IMR-90 (cell line): Measurements from ENCODE around the gene TJAP1. TPM values are rescaled to one million over a fixed set of nuclear protein-coding genes. Genes with fewer than 3 reads are reported as not detected.

Experiments used
- ATAC-seq: fragments of 200-7000 bp; cut with Tn5 transposase; 2 replicates; pipeline ENCODE4 v1.9.1; 2020; ENCODE audit warnings: low read depth, mild to moderate bottlenecking, moderate library complexity
- BruUV-seq: library from RNA; stranded (reverse); fragments of 400-500 nt; replicated peaks from 2 replicates; lab custom pipeline; 2021; lab: Mats Ljungman, UMichigan
- CTCF ChIA-PET: fragments of 300-600 bp; formaldehyde crosslinking; extraction: SDS; loops from one replicate; lab custom pipeline; 2021; ENCODE audit warnings: antibody characterized with exemption; lab: Yijun Ruan, JAX
- POLR2A ChIA-PET: fragments of 300-600 bp; sonication (Branson Sonifier 250); formaldehyde crosslinking; loops from one replicate; lab custom pipeline; 2022; ENCODE audit warnings: antibody characterized with exemption; ENCODE audit not compliant: unreplicated experiment; lab: Charles Lee
- DNase-seq: peaks from one replicate; pipeline ENCODE4 v3.0.0; 2013
- H2AFZ ChIP-seq: replicated peaks from 2 replicates; pipeline ENCODE3; 2013; ENCODE audit warnings: low read length, mild to moderate bottlenecking; ENCODE audit not compliant: poor library complexity
- H2AK5ac ChIP-seq: 2 replicates; pipeline ENCODE4 v1.6.1; 2013; ENCODE audit warnings: low read depth, low read length, inconsistent platforms
- H2AK9ac ChIP-seq: replicated peaks from 2 replicates; pipeline ENCODE3; 2013; ENCODE audit warnings: mild to moderate bottlenecking, low read depth, low read length, moderate library complexity; ENCODE audit not compliant: poor library complexity
- H2BK120ac ChIP-seq: 2 replicates; pipeline ENCODE4 v1.6.1; 2013; ENCODE audit warnings: low read depth, low read length, inconsistent platforms
- H2BK15ac ChIP-seq: 3 replicates; pipeline ENCODE4 v1.6.1; 2013; ENCODE audit warnings: low read depth, low read length, inconsistent platforms
- H2BK20ac ChIP-seq: 2 replicates; pipeline ENCODE4 v1.6.1; 2013; ENCODE audit warnings: low read depth, mild to moderate bottlenecking, inconsistent platforms, low read length, moderate library complexity
- H2BK5ac ChIP-seq: 2 replicates; pipeline ENCODE4 v1.6.1; 2013; ENCODE audit warnings: mild to moderate bottlenecking, low read depth, low read length, inconsistent platforms; ENCODE audit not compliant: poor library complexity, severe bottlenecking
- H3K14ac ChIP-seq: replicated peaks from 2 replicates; pipeline ENCODE4 v1.6.1; 2013; ENCODE audit warnings: low read depth, low read length, inconsistent platforms
- H3K18ac ChIP-seq: 2 replicates; pipeline ENCODE4 v1.6.1; 2013; ENCODE audit warnings: low read depth, low read length, control low read depth
- H3K23ac ChIP-seq: 2 replicates; pipeline ENCODE4 v1.6.1; 2013; ENCODE audit warnings: low read depth, low read length, inconsistent platforms
- H3K27ac ChIP-seq: 2 replicates; pipeline ENCODE4 v1.5.1; 2013; ENCODE audit warnings: mild to moderate bottlenecking, control low read depth, low read length; ENCODE audit not compliant: insufficient read depth
- H3K27me3 ChIP-seq: 2 replicates; pipeline ENCODE4 v1.6.1; 2013; ENCODE audit warnings: low read length; ENCODE audit not compliant: control insufficient read depth, insufficient read depth
- H3K36me3 ChIP-seq: 2 replicates; pipeline ENCODE4 v1.6.1; 2013; ENCODE audit warnings: low read length, mixed read lengths; ENCODE audit not compliant: control insufficient read depth, insufficient read depth
- H3K4ac ChIP-seq: 2 replicates; pipeline ENCODE4 v1.6.1; 2013; ENCODE audit warnings: low read depth, low read length, inconsistent platforms
- H3K4me1 ChIP-seq: 2 replicates; pipeline ENCODE4 v1.6.1; 2013; ENCODE audit warnings: low read length, mixed read lengths; ENCODE audit not compliant: control insufficient read depth, insufficient read depth
- H3K4me2 ChIP-seq: 2 replicates; pipeline ENCODE4 v1.6.1; 2013; ENCODE audit warnings: low read depth, mild to moderate bottlenecking, control low read depth, low read length, moderate library complexity
- H3K4me3 ChIP-seq: 2 replicates; pipeline ENCODE4 v1.5.1; 2013; ENCODE audit warnings: low read depth, mild to moderate bottlenecking, control low read depth, low read length, moderate library complexity; ENCODE audit not compliant: insufficient read depth
- H3K56ac ChIP-seq: 2 replicates; pipeline ENCODE4 v1.6.1; 2013; ENCODE audit warnings: low read length, inconsistent platforms; ENCODE audit not compliant: insufficient read depth; ENCODE audit errors: extremely low read depth
- H3K79me1 ChIP-seq, 2 experiments: 2 replicates each; pipeline ENCODE4 v1.6.1; 2013; ENCODE audit warnings: low read length in 2 of 2, inconsistent platforms in 1 of 2, low read depth in 1 of 2
- H3K9ac ChIP-seq: 2 replicates; pipeline ENCODE4 v1.6.1; 2013; ENCODE audit warnings: low read depth, low read length, control low read depth
- H3K9me1 ChIP-seq: 2 replicates; pipeline ENCODE4 v1.6.1; 2013; ENCODE audit warnings: low read length, inconsistent platforms; ENCODE audit not compliant: insufficient read depth
- H3K9me3 ChIP-seq: 2 replicates; pipeline ENCODE4 v1.6.1; 2013; ENCODE audit warnings: low read length; ENCODE audit not compliant: control insufficient read depth, insufficient read depth
- H4K20me1 ChIP-seq: 2 replicates; pipeline ENCODE4 v1.6.1; 2013; ENCODE audit warnings: low read length, inconsistent platforms; ENCODE audit not compliant: insufficient read depth
- H4K5ac ChIP-seq: 2 replicates; pipeline ENCODE4 v1.6.1; 2013; ENCODE audit warnings: mild to moderate bottlenecking, low read depth, low read length, control low read depth
- H4K8ac ChIP-seq, 2 experiments: 2 replicates each; pipeline ENCODE4 v1.6.1; 2013; ENCODE audit warnings: low read depth in 2 of 2, low read length in 2 of 2, control low read depth in 1 of 2, inconsistent platforms in 1 of 2
- H4K91ac ChIP-seq: 2 replicates; pipeline ENCODE4 v1.6.1; 2013; ENCODE audit warnings: low read depth, low read length, inconsistent platforms; ENCODE audit not compliant: insufficient read depth
- BHLHE40 ChIP-seq: fragments of 150-350 bp; IDR thresholded peaks from 2 replicates; pipeline ENCODE4 v1.6.1; 2016; ENCODE audit warnings: mild to moderate bottlenecking, low read depth, low read length
- CEBPB ChIP-seq: IDR thresholded peaks from 2 replicates; pipeline ENCODE4 v1.6.1; 2012; ENCODE audit warnings: low read depth, low read length, improper control_type of control experiment
- CHD1 ChIP-seq: IDR thresholded peaks from 2 replicates; pipeline ENCODE4 v1.6.1; 2012; ENCODE audit warnings: low read depth, low read length, improper control_type of control experiment
- CTCF ChIP-seq: conservative IDR thresholded peaks from 2 replicates; pipeline ENCODE4 v1.5.1; 2012; ENCODE audit warnings: mild to moderate bottlenecking, low read depth, low read length, improper control_type of control experiment
- FOS ChIP-seq: fragments of 150-350 bp; IDR thresholded peaks from 2 replicates; pipeline ENCODE4 v1.6.1; 2016; ENCODE audit warnings: low read depth, low read length
- MAFK ChIP-seq: IDR thresholded peaks from 2 replicates; pipeline ENCODE4 v1.6.1; 2012; ENCODE audit warnings: low read depth, low read length, improper control_type of control experiment
- MAZ ChIP-seq: IDR thresholded peaks from 2 replicates; pipeline ENCODE4 v1.6.1; 2012; ENCODE audit warnings: low read depth, mild to moderate bottlenecking, low read length, improper control_type of control experiment, moderate library complexity, borderline replicate concordance
- MXI1 ChIP-seq: IDR thresholded peaks from 2 replicates; pipeline ENCODE4 v1.6.1; 2012; ENCODE audit warnings: low read depth, mild to moderate bottlenecking, low read length, moderate library complexity, borderline replicate concordance
- NFE2L2 ChIP-seq: fragments of 150-350 bp; IDR thresholded peaks from 2 replicates; pipeline ENCODE4 v1.6.1; 2016; ENCODE audit warnings: low read depth, mild to moderate bottlenecking, low read length
- POLR2A ChIP-seq: IDR thresholded peaks from 2 replicates; pipeline ENCODE4 v1.6.1; 2012; ENCODE audit warnings: mild to moderate bottlenecking, low read depth, low read length
- RAD21 ChIP-seq: IDR thresholded peaks from 2 replicates; pipeline ENCODE4 v1.6.1; 2012; ENCODE audit warnings: low read length, improper control_type of control experiment
- RCOR1 ChIP-seq: IDR thresholded peaks from 2 replicates; pipeline ENCODE4 v1.6.1; 2012; ENCODE audit warnings: mild to moderate bottlenecking, low read length, improper control_type of control experiment; ENCODE audit not compliant: insufficient replicate concordance
- RFX5 ChIP-seq: IDR thresholded peaks from 2 replicates; pipeline ENCODE4 v1.8.0; 2012; ENCODE audit warnings: low read depth, mild to moderate bottlenecking, low read length, moderate library complexity
- SMC3 ChIP-seq: fragments of 150-350 bp; IDR thresholded peaks from 2 replicates; pipeline ENCODE4 v1.6.1; 2016; ENCODE audit warnings: low read depth, mild to moderate bottlenecking, antibody characterized with exemption, low read length, moderate library complexity
- USF2 ChIP-seq: fragments of 150-350 bp; IDR thresholded peaks from 2 replicates; pipeline ENCODE4 v1.6.1; 2017; ENCODE audit warnings: mild to moderate bottlenecking, antibody characterized with exemption, low read length, low read depth
- WGBS, 2 experiments: methylation state at CpG; one replicate each; pipeline versions ENCODE4 v1.1.5 to v1.1.7; 2013; ENCODE audit warnings: missing lambda C conversion rate in 2 of 2; ENCODE audit not compliant: insufficient read length in 1 of 2; ENCODE audit errors: extremely low coverage in 2 of 2; 5-methylcytosine and 5-hydroxymethylcytosine counted together
- dilution Hi-C: fragments of 300-500 bp; cut with HindIII; formaldehyde crosslinking; loops from one replicate; pipeline ENCODE4 v1.14.3; 2018; ENCODE audit warnings: low sequenced_read_pairs; ENCODE audit not compliant: unreplicated experiment
- in situ Hi-C: fragments of 300-500 bp; cut with MboI; formaldehyde crosslinking; loops from 3 replicates; pipeline ENCODE4 v1.14.3; 2019; ENCODE audit warnings: low sequenced_read_pairs, inconsistent platforms, mixed read lengths
- intact Hi-C: fragments of 100-400 bp; cut with micrococcal nuclease; formaldehyde crosslinking; loops from 2 replicates; pipeline ENCODE4 v1.10.0; 2022
- polyA plus RNA-seq, 3 experiments: library from polyadenylated mRNA; depleted of rRNA; stranded (reverse); fragments of >200 nt; gene quantifications; 2 replicates each; pipeline ENCODE4 v1.2.3, GENCODE V29; 2012; ENCODE audit warnings: low replicate concordance in 1 of 3
- total RNA-seq: library from RNA; depleted of rRNA; stranded (reverse); fragments of >200 nt; gene quantifications from 2 replicates; pipeline ENCODE4 v1.2.3, GENCODE V29; 2012
- TF ChIP-seq, protein P1 (sequence below): fragments of 150-350 bp; IDR thresholded peaks from 2 replicates; pipeline ENCODE4 v1.6.1; 2016; ENCODE audit warnings: low read depth, mild to moderate bottlenecking, low read length, moderate library complexity, borderline replicate concordance

TJAP1 gene
- total and polyA plus RNA-seq, 2 of the 4 experiments (the other 2 are of a cell fraction), result 12.2 to 34.2 TPM

DNA sequence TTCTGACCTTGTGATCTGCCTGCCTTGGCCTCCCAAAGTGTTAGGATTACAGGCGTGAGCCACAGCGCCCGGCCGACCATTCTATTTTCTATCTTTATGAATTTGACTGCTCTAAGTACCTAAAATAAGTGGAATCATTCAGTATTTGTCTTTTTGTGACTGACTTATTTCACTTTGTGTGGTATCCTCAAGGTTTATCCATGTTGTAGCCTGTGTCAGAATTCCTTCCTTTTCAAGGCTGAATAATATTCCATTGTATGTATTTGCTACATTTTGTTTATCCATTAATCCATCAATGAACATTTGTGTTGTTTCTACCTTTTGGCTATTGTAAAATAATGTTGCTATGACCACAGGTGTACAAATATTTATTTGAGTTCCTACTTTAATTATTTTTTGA is 4.9 kb upstream of the TJAP1 start:
- in situ Hi-C loops (no loop called here), intact Hi-C loops (no loop called here), dilution Hi-C loops (no loop called here)
- ATAC-seq (no peak), DNase-seq (no peak)
- peaks cover 0 to under 1% of the 10 kb centered on the region in 2 experiments; a peak in 1 of 4 replicates for H3K79me1 ChIP-seq
- H2BK120ac ChIP-seq, result no peak overlapping the region
- no peak overlapping the region for H3K4me3 ChIP-seq
- no CpG with 5 or more reads among the region's 4 CpGs for WGBS, 2 experiments
- H3K23ac ChIP-seq, result no peak overlapping the region
- no peak overlapping the region for H3K27ac ChIP-seq
- H3K4me1 ChIP-seq, result no peaks in the 10 kb centered on the region
- no peak overlapping the region for H4K8ac ChIP-seq
- CTCF ChIA-PET, result no interaction called here
- POLR2A ChIA-PET, result no interaction called here
- H3K9me3 ChIP-seq, result no peaks in the 10 kb centered on the region
- H4K20me1 ChIP-seq, result no peaks in the 10 kb centered on the region
- H4K5ac ChIP-seq, result no peak overlapping the region
- no peak overlapping the region for H2BK15ac ChIP-seq
- H3K56ac ChIP-seq, result no peak overlapping the region
- no peak overlapping the region for H3K4ac ChIP-seq
- TF ChIP-seq CHD1, result no peak
- TF ChIP-seq NFE2L2, result no peak
- no peak for TF ChIP-seq MXI1
- TF ChIP-seq RCOR1, result no peak
- TF ChIP-seq CTCF, result no peak
- no peak for TF ChIP-seq POLR2A
- TF ChIP-seq USF2, result no peak
- TF ChIP-seq CEBPB, result no peak
- TF ChIP-seq BHLHE40, result no peak
- TF ChIP-seq RAD21, result no peak
- no peak for TF ChIP-seq SMC3
- TF ChIP-seq RFX5, result no peak
- TF ChIP-seq MAZ, result no peak
- TF ChIP-seq FOS, result no peak
- TF ChIP-seq, protein P1, sequence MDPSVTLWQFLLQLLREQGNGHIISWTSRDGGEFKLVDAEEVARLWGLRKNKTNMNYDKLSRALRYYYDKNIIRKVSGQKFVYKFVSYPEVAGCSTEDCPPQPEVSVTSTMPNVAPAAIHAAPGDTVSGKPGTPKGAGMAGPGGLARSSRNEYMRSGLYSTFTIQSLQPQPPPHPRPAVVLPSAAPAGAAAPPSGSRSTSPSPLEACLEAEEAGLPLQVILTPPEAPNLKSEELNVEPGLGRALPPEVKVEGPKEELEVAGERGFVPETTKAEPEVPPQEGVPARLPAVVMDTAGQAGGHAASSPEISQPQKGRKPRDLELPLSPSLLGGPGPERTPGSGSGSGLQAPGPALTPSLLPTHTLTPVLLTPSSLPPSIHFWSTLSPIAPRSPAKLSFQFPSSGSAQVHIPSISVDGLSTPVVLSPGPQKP, result no peak
- TF ChIP-seq MAFK, result no peak
- H2BK20ac ChIP-seq, result no peak overlapping the region
- H3K9ac ChIP-seq, result no peak overlapping the region
- H3K36me3 ChIP-seq, result no peaks in the 10 kb centered on the region
- H2BK5ac ChIP-seq, result no peak overlapping the region
- H4K91ac ChIP-seq, result no peak overlapping the region
- H3K14ac ChIP-seq, result no peak overlapping the region
- 0 out of 2 replicates have a peak, but pooled peaks cover 5% of the 10 kb centered on the region for H3K9me1 ChIP-seq
- H3K27me3 ChIP-seq, result peaks cover 17% of the 10 kb centered on the region
- no TSS peak for BruUV-seq
- H3K18ac ChIP-seq, result no peak overlapping the region
- H2AK5ac ChIP-seq, result no peak overlapping the region
- no peak overlapping the region for H3K4me2 ChIP-seq
- no peak overlapping the region for H2AFZ ChIP-seq
- H2AK9ac ChIP-seq, result no peak overlapping the region
